Measurements from ENCODE around the gene MTMR4.
"Not testable (repeated sequence)": the region's sequence is repeated elsewhere in the genome, so short reads cannot be mapped to it uniquely, and the experiment has no call there.

The MTMR4 gene

GRCh38 chr17:58527306-58527705, 12.9 kb upstream of the MTMR4 start:
- in situ Hi-C loops (cut with MboI; ENCODE audit: low sequenced_read_pairs): no loop called here

- in situ Hi-C loops (cut with MboI; ENCODE audit: low sequenced_read_pairs): no loop called here
Observed at GRCh38 chr17:58525239-58525638, 10.8 kb upstream of the MTMR4 start.

- in situ Hi-C loops (cut with MboI; ENCODE audit: low sequenced_read_pairs): no loop called here
Observed at GRCh38 chr17:58521680-58522079, 7.2 kb upstream of the MTMR4 start.

GRCh38 chr17:58520843-58521430, 6.5 kb upstream of the MTMR4 start:
- in situ Hi-C loops (cut with MboI; ENCODE audit: low sequenced_read_pairs): no loop called here

GRCh38 chr17:58517928-58518609, 3.6 kb upstream of the MTMR4 start:
- in situ Hi-C loops (cut with MboI; ENCODE audit: low sequenced_read_pairs): no loop called here

- in situ Hi-C loops (cut with MboI; ENCODE audit: low sequenced_read_pairs): no loop called here
Observed at GRCh38 chr17:58517378-58517927, 3.0 kb upstream of the MTMR4 start.

- in situ Hi-C loops (cut with MboI; ENCODE audit: low sequenced_read_pairs): no loop called here
Observed at GRCh38 chr17:58516644-58517377, 2.4 kb upstream of the MTMR4 start.

- in situ Hi-C loops (cut with MboI; ENCODE audit: low sequenced_read_pairs): no loop called here
Observed at GRCh38 chr17:58515286-58515685, 848 bp upstream of the MTMR4 start.

GRCh38 chr17:58514770-58515157, 326 bp upstream of the MTMR4 start:
- in situ Hi-C loops (cut with MboI; ENCODE audit: low sequenced_read_pairs): no loop called here

GRCh38 chr17:58513267-58513964, 1.0 kb downstream of the MTMR4 start:
- in situ Hi-C loops (cut with MboI; ENCODE audit: low sequenced_read_pairs): no loop called here

- in situ Hi-C loops (cut with MboI; ENCODE audit: low sequenced_read_pairs): no loop called here
Observed at GRCh38 chr17:58510075-58510474, 4.4 kb downstream of the MTMR4 start.

GRCh38 chr17:58508341-58509067, 5.9 kb downstream of the MTMR4 start:
- in situ Hi-C loops (cut with MboI; ENCODE audit: low sequenced_read_pairs): no loop called here

- in situ Hi-C loops (cut with MboI; ENCODE audit: low sequenced_read_pairs): no loop called here
Observed at GRCh38 chr17:58507123-58507634, 7.3 kb downstream of the MTMR4 start.

GRCh38 chr17:58506354-58507080, 7.9 kb downstream of the MTMR4 start:
- in situ Hi-C loops (cut with MboI; ENCODE audit: low sequenced_read_pairs): no loop called here

GRCh38 chr17:58504826-58505351, 9.5 kb downstream of the MTMR4 start:
- in situ Hi-C loops (cut with MboI; ENCODE audit: low sequenced_read_pairs): no loop called here

GRCh38 chr17:58503866-58504265, 10.6 kb downstream of the MTMR4 start:
- in situ Hi-C loops (cut with MboI; ENCODE audit: low sequenced_read_pairs): no loop called here

- in situ Hi-C loops (cut with MboI; ENCODE audit: low sequenced_read_pairs): not testable (repeated sequence)
Observed at GRCh38 chr17:58503134-58503533, 11.3 kb downstream of the MTMR4 start.

- in situ Hi-C loops (cut with MboI; ENCODE audit: low sequenced_read_pairs): no loop called here
Observed at GRCh38 chr17:58501451-58501850, 13.0 kb downstream of the MTMR4 start.

GRCh38 chr17:58498177-58498828, 16.1 kb downstream of the MTMR4 start:
- in situ Hi-C loops (cut with MboI; ENCODE audit: low sequenced_read_pairs): no loop called here

Data from hTERT RPE-1 (cell line).